ENCODE data around the gene BPIFB6.

DNA sequence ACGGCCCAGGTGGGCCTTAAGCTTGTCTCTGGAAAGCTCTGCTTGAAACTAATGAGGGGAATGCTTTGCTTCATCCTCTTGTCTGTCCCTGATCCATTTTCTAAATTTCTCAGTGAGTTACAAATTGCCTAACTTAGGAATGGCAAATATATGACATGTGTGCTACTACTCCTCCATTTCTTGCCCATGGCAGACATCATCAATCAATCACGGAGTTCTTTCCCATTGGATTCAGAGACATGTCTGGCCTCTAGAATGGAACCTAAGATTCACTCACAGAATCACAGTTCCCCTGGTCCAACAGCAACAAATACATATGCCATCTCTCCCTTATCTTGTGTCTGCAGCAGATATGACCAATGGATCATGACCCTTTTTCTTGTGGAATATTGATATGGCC, 41.4 kb downstream of the BPIFB6 start:
- TF ChIP-seq, protein P1, sequence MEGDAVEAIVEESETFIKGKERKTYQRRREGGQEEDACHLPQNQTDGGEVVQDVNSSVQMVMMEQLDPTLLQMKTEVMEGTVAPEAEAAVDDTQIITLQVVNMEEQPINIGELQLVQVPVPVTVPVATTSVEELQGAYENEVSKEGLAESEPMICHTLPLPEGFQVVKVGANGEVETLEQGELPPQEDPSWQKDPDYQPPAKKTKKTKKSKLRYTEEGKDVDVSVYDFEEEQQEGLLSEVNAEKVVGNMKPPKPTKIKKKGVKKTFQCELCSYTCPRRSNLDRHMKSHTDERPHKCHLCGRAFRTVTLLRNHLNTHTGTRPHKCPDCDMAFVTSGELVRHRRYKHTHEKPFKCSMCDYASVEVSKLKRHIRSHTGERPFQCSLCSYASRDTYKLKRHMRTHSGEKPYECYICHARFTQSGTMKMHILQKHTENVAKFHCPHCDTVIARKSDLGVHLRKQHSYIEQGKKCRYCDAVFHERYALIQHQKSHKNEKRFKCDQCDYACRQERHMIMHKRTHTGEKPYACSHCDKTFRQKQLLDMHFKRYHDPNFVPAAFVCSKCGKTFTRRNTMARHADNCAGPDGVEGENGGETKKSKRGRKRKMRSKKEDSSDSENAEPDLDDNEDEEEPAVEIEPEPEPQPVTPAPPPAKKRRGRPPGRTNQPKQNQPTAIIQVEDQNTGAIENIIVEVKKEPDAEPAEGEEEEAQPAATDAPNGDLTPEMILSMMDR (IDR thresholded peaks at IDR 0.05; ENCODE audit: low read depth, low read length, missing input control), result no peak
- TF ChIP-seq TAF1 (conservative IDR thresholded peaks at IDR 0.05) (no peak), SP1 (IDR thresholded peaks at IDR 0.05) (no peak), RAD21 (IDR thresholded peaks at IDR 0.05) (no peak), FOXA1 (IDR thresholded peaks at IDR 0.05) (no peak), YY1 (IDR thresholded peaks at IDR 0.05) (no peak), JUND (IDR thresholded peaks at IDR 0.05) (no peak), HNF4A (conservative IDR thresholded peaks at IDR 0.05) (no peak), EGR1 (IDR thresholded peaks at IDR 0.05; ENCODE audit: low read depth in 2 of 2) (no peak), GABPA (IDR thresholded peaks at IDR 0.05 in 1 of 2, conservative IDR thresholded peaks at IDR 0.05 in 1 of 2) (no peak)
- TF ChIP-seq, protein P2, sequence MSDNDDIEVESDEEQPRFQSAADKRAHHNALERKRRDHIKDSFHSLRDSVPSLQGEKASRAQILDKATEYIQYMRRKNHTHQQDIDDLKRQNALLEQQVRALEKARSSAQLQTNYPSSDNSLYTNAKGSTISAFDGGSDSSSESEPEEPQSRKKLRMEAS (IDR thresholded peaks at IDR 0.05), result no peak
- TF ChIP-seq, protein P3, sequence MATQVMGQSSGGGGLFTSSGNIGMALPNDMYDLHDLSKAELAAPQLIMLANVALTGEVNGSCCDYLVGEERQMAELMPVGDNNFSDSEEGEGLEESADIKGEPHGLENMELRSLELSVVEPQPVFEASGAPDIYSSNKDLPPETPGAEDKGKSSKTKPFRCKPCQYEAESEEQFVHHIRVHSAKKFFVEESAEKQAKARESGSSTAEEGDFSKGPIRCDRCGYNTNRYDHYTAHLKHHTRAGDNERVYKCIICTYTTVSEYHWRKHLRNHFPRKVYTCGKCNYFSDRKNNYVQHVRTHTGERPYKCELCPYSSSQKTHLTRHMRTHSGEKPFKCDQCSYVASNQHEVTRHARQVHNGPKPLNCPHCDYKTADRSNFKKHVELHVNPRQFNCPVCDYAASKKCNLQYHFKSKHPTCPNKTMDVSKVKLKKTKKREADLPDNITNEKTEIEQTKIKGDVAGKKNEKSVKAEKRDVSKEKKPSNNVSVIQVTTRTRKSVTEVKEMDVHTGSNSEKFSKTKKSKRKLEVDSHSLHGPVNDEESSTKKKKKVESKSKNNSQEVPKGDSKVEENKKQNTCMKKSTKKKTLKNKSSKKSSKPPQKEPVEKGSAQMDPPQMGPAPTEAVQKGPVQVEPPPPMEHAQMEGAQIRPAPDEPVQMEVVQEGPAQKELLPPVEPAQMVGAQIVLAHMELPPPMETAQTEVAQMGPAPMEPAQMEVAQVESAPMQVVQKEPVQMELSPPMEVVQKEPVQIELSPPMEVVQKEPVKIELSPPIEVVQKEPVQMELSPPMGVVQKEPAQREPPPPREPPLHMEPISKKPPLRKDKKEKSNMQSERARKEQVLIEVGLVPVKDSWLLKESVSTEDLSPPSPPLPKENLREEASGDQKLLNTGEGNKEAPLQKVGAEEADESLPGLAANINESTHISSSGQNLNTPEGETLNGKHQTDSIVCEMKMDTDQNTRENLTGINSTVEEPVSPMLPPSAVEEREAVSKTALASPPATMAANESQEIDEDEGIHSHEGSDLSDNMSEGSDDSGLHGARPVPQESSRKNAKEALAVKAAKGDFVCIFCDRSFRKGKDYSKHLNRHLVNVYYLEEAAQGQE (IDR thresholded peaks at IDR 0.05), result no peak
- TF ChIP-seq, protein P4, sequence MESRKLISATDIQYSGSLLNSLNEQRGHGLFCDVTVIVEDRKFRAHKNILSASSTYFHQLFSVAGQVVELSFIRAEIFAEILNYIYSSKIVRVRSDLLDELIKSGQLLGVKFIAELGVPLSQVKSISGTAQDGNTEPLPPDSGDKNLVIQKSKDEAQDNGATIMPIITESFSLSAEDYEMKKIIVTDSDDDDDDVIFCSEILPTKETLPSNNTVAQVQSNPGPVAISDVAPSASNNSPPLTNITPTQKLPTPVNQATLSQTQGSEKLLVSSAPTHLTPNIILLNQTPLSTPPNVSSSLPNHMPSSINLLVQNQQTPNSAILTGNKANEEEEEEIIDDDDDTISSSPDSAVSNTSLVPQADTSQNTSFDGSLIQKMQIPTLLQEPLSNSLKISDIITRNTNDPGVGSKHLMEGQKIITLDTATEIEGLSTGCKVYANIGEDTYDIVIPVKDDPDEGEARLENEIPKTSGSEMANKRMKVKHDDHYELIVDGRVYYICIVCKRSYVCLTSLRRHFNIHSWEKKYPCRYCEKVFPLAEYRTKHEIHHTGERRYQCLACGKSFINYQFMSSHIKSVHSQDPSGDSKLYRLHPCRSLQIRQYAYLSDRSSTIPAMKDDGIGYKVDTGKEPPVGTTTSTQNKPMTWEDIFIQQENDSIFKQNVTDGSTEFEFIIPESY (IDR thresholded peaks at IDR 0.05), result no peak
